GM12891 (cell line): ENCODE results near the gene CLRN1.

Source experiments
- POLR2A ChIP-seq: IDR thresholded peaks from 2 replicates; pipeline ENCODE4 v1.6.1; 2011; ENCODE audit warnings: low read depth, low read length, control low read depth
- TAF1 ChIP-seq: IDR thresholded peaks from 2 replicates; pipeline ENCODE4 v1.6.1; 2011; ENCODE audit warnings: low read depth, low read length, control low read depth

DNA sequence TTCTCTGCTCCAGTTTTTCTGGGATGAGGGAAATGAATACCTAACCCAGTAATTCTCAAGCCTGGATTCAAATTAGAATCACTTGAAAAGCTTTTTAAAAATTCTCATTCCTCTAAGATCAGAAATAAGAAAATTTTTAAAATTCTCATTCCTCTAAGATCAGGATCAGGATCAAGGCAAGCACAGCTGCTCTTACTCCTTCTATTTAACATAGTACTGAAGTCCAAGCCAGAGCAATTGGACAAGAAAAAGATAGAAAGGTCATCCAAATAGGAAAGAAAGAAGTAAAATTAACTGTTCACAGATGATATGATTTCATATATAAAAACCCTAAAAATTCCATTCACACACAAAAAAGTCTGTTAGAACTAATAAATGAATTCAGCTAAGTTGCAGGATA lies 24.2 kb upstream of the CLRN1 start:
- no peak for TF ChIP-seq POLR2A
- no peak for TF ChIP-seq TAF1
